SJSA1 (cell line): ENCODE data around the gene FBP2. TPM values are rescaled to one million over a fixed set of nuclear protein-coding genes. Genes with fewer than 3 reads are reported as not detected.

ENCODE experiments used
- DNase-seq, 2 experiments: peaks; one replicate each; pipeline ENCODE4 v3.0.0-alpha.2; 2015 to 2020; ENCODE audit warnings: low spot score in 2 of 2, low read depth in 1 of 2
- H3K27ac ChIP-seq: fragments of 250-450 bp; sonication (Bioruptor Pico); 2 replicates; pipeline ENCODE4 v1.5.1; 2020; ENCODE audit warnings: mild to moderate bottlenecking, moderate library complexity
- H3K27me3 ChIP-seq: fragments of 250-450 bp; sonication (Bioruptor Pico); replicated peaks from 2 replicates; pipeline ENCODE4 v1.5.1; 2020; ENCODE audit warnings: mild to moderate bottlenecking, moderate library complexity
- H3K36me3 ChIP-seq: fragments of 250-450 bp; sonication (Bioruptor Pico); 2 replicates; pipeline ENCODE4 v1.5.1; 2020; ENCODE audit warnings: mild to moderate bottlenecking
- H3K4me1 ChIP-seq: fragments of 250-450 bp; sonication (Bioruptor Pico); replicated peaks from 2 replicates; pipeline ENCODE4 v1.6.1; 2021; ENCODE audit warnings: mild to moderate bottlenecking
- H3K4me3 ChIP-seq: fragments of 250-450 bp; sonication (Bioruptor Pico); 2 replicates; pipeline ENCODE4 v1.5.1; 2020; ENCODE audit warnings: mild to moderate bottlenecking
- H3K9me3 ChIP-seq: fragments of 250-450 bp; sonication (Bioruptor Pico); replicated peaks from 2 replicates; pipeline ENCODE4 v1.5.1; 2020; ENCODE audit warnings: mild to moderate bottlenecking
- total RNA-seq: library from RNA; depleted of rRNA; stranded (reverse); fragments of >200 nt; shearing (Covaris generic); gene quantifications from 2 replicates; pipeline ENCODE4 v1.2.3, GENCODE V29; 2014; rRNA removed

FBP2 gene
- total RNA-seq, 1 experiment from 2014 or later, result not detected

- H3K27me3 ChIP-seq, result no peaks in the 10 kb centered on the region
- H3K9me3 ChIP-seq, result no peaks in the 10 kb centered on the region
- no peak overlapping the region for H3K27ac ChIP-seq
- H3K36me3 ChIP-seq, result no peaks in the 10 kb centered on the region
- no peaks in the 10 kb centered on the region for H3K4me1 ChIP-seq
- no peak for DNase-seq
- no peak overlapping the region for H3K4me3 ChIP-seq
Observed at GRCh38 chr9:94533155-94533554, 60.5 kb downstream of the FBP2 start.

- no peaks in the 10 kb centered on the region for H3K27me3 ChIP-seq
- H3K4me3 ChIP-seq, result no peak overlapping the region
- no peaks in the 10 kb centered on the region for H3K4me1 ChIP-seq
- H3K9me3 ChIP-seq, result no peaks in the 10 kb centered on the region
- H3K27ac ChIP-seq, result no peak overlapping the region
- no peak for DNase-seq
- H3K36me3 ChIP-seq, result no peaks in the 10 kb centered on the region
Observed at GRCh38 chr9:94528886-94529285, 64.7 kb downstream of the FBP2 start.

GRCh38 chr9:94526951-94527350, 66.7 kb downstream of the FBP2 start:
- Histone ChIP-seq H3K27me3 (no peaks in the 10 kb centered on the region), H3K36me3 (no peaks in the 10 kb centered on the region), H3K4me3 (no peak overlapping the region), H3K27ac (no peak overlapping the region), H3K4me1 (no peaks in the 10 kb centered on the region), H3K9me3 (no peaks in the 10 kb centered on the region)
- DNase-seq, result no peak

- Histone ChIP-seq H3K27me3 (no peaks in the 10 kb centered on the region), H3K9me3 (no peaks in the 10 kb centered on the region), H3K27ac (no peak overlapping the region), H3K36me3 (no peaks in the 10 kb centered on the region), H3K4me1 (no peaks in the 10 kb centered on the region), H3K4me3 (no peak overlapping the region)
- no peak for DNase-seq
Observed at GRCh38 chr9:94526271-94526670, 67.4 kb downstream of the FBP2 start.

DNA sequence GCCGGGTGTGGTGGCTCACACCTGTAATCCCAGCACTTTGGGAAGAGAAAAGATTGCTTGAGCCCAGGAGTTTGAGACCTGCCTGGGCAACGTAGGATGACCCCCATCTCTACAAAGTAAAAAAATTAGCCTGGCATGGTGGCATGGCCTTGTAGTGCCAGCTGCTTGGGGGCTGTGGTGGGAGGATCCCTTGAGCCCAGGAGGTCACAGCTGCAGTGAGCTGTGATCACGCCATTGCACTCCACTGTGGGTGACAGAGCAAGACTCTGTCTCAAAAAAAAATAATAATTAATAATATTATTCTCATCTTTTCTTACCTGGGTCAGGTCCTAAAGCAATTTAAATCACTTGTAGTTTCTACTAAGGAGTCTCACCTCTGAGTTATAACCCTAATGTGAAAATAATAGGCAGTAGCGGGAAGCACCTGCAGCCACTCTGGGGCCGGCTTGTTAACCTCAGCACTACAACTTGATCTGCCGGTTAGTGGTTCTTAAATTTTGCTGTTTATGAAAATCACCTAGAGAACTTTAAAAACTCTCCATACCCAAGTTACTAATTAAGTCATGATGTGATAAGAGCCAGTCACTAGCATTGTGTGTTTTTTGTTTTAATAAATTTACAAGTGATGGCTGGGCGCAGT, 68.1 kb downstream of the FBP2 start:
- H3K4me3 ChIP-seq, result no peak overlapping the region
- no peak overlapping the region for H3K27ac ChIP-seq
- no peaks in the 10 kb centered on the region for H3K27me3 ChIP-seq
- no peak for DNase-seq
- H3K4me1 ChIP-seq, result no peaks in the 10 kb centered on the region
- no peaks in the 10 kb centered on the region for H3K36me3 ChIP-seq
- H3K9me3 ChIP-seq, result no peaks in the 10 kb centered on the region

GRCh38 chr9:94517254-94517653, 76.4 kb downstream of the FBP2 start:
- H3K27ac ChIP-seq, result no peak overlapping the region
- no peaks in the 10 kb centered on the region for H3K9me3 ChIP-seq
- peaks cover 5% of the 10 kb centered on the region for H3K4me1 ChIP-seq
- no peaks in the 10 kb centered on the region for H3K27me3 ChIP-seq
- no peak overlapping the region for H3K4me3 ChIP-seq
- no peaks in the 10 kb centered on the region for H3K36me3 ChIP-seq
- DNase-seq, result no peak

- no peak overlapping the region for H3K27ac ChIP-seq
- no peak overlapping the region for H3K4me3 ChIP-seq
- H3K36me3 ChIP-seq, result no peaks in the 10 kb centered on the region
- DNase-seq, result no peak
- H3K9me3 ChIP-seq, result no peaks in the 10 kb centered on the region
- H3K27me3 ChIP-seq, result no peaks in the 10 kb centered on the region
- H3K4me1 ChIP-seq, result peaks cover 18% of the 10 kb centered on the region
Observed at GRCh38 chr9:94514722-94515121, 78.9 kb downstream of the FBP2 start.

- no peak for DNase-seq
- H3K27ac ChIP-seq, result no peak overlapping the region
- no peaks in the 10 kb centered on the region for H3K27me3 ChIP-seq
- H3K4me3 ChIP-seq, result no peak overlapping the region
- H3K4me1 ChIP-seq, result peaks cover 18% of the 10 kb centered on the region
- no peaks in the 10 kb centered on the region for H3K36me3 ChIP-seq
- no peaks in the 10 kb centered on the region for H3K9me3 ChIP-seq
Observed at GRCh38 chr9:94511955-94512265, 81.7 kb downstream of the FBP2 start.

DNA sequence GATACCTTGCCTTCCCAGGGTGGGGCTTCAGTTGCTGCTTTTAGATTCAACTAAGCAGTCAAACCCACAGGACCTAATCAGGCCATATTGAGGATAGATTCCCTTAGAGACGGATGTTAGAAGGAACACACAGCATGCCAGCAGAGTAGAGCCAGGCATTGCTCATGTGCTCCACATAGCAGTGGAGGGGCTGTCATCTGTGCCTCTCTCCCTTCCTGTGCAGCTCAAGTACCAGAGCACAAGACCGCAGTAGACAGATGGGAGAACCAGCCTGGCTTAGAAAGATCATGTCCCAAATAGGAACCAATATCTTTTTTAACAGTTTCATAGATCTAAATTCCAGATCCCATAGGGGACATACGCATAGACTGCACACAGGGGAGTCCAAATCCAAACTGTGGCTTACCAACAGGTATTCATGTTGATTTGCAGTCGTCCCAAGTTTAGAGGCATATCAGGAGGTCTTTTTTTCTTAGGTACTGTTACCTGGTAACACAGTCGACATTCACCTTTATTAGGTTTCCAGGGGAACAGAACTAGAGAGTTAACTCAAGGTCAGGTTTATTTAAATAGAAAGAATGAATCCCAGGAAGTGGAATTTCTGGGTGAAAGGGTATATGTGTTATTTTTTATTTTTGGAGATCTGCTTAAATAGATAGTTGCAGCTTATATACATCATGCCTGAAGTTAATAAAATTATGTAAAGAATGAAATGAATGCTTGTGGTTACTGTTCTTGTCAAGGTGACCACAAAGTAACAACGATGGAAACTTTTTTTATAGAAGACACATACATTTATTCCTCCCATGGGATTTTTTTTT, 82.3 kb downstream of the FBP2 start:
- DNase-seq, result peak in 1 of 2 experiments; percentile 15
- H3K9me3 ChIP-seq, result no peaks in the 10 kb centered on the region
- H3K36me3 ChIP-seq, result no peaks in the 10 kb centered on the region
- H3K4me3 ChIP-seq, result no peak overlapping the region
- no peak overlapping the region for H3K27ac ChIP-seq
- H3K27me3 ChIP-seq, result no peaks in the 10 kb centered on the region
- H3K4me1 ChIP-seq, result peaks cover 18% of the 10 kb centered on the region

Other genes with a start within 250 kb of the FBP2 start
- 0.19 and 0.82 TPM in 2 replicates for gene PCAT7, start 38.7 kb downstream of the FBP2 start, total RNA-seq
- gene FBP1, start 45.7 kb upstream of the FBP2 start, total RNA-seq, result not detected in 2 replicates
- 28.6 and 39.6 TPM in 2 replicates for gene AOPEP, start 132.9 kb upstream of the FBP2 start, total RNA-seq